Nephron progenitor cell (in vitro differentiated cells): ENCODE results near the gene CGRRF1.

Experiments used
- DNase-seq: peaks from one replicate; pipeline ENCODE4 v3.0.0; 2021
- H3K27ac Mint-ChIP-seq: 2 replicates; pipeline ENCODE4 v1.8.0; 2021; ENCODE audit warnings: mild to moderate bottlenecking, moderate library complexity, mixed read lengths
- H3K27me3 Mint-ChIP-seq: 2 replicates; pipeline ENCODE4 v1.8.0; 2021; ENCODE audit warnings: mild to moderate bottlenecking, low read depth, mixed read lengths; ENCODE audit not compliant: poor library complexity
- H3K36me3 Mint-ChIP-seq: 2 replicates; pipeline ENCODE4 v1.8.0; 2021; ENCODE audit warnings: low read depth, mixed read lengths
- H3K4me1 Mint-ChIP-seq: 2 replicates; pipeline ENCODE4 v1.8.0; 2021; ENCODE audit warnings: mixed read lengths
- H3K4me3 Mint-ChIP-seq: 2 replicates; pipeline ENCODE4 v1.8.0; 2021; ENCODE audit warnings: mild to moderate bottlenecking, moderate library complexity, mixed read lengths
- H3K9me3 Mint-ChIP-seq: 2 replicates; pipeline ENCODE4 v1.8.0; 2021; ENCODE audit warnings: mild to moderate bottlenecking, moderate library complexity, mixed read lengths
- TF ChIP-seq, protein P1 (sequence below): fragments of 200-600 bp; sonication (generic); IDR thresholded peaks from 2 replicates; pipeline ENCODE4 v1.5.0; 2021; ENCODE audit warnings: antibody characterized with exemption

Gene CGRRF1

GRCh38 chr14:54498579-54498978, 11.1 kb upstream of the CGRRF1 start:
- no peak overlapping the region for H3K4me3 Mint-ChIP-seq
- no peaks in the 10 kb centered on the region for H3K9me3 Mint-ChIP-seq
- H3K36me3 Mint-ChIP-seq = no peaks in the 10 kb centered on the region
- DNase-seq = no peak
- peaks cover 21% of the 10 kb centered on the region for H3K4me1 Mint-ChIP-seq
- peak overlapping the region; percentile 27 for H3K27ac Mint-ChIP-seq
- H3K27me3 Mint-ChIP-seq = peaks cover 7% of the 10 kb centered on the region
- TF ChIP-seq, protein P1, sequence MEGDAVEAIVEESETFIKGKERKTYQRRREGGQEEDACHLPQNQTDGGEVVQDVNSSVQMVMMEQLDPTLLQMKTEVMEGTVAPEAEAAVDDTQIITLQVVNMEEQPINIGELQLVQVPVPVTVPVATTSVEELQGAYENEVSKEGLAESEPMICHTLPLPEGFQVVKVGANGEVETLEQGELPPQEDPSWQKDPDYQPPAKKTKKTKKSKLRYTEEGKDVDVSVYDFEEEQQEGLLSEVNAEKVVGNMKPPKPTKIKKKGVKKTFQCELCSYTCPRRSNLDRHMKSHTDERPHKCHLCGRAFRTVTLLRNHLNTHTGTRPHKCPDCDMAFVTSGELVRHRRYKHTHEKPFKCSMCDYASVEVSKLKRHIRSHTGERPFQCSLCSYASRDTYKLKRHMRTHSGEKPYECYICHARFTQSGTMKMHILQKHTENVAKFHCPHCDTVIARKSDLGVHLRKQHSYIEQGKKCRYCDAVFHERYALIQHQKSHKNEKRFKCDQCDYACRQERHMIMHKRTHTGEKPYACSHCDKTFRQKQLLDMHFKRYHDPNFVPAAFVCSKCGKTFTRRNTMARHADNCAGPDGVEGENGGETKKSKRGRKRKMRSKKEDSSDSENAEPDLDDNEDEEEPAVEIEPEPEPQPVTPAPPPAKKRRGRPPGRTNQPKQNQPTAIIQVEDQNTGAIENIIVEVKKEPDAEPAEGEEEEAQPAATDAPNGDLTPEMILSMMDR = no peak

- Mint-ChIP-seq H3K27ac (no peak overlapping the region), H3K27me3 (peaks cover 7% of the 10 kb centered on the region), H3K9me3 (no peaks in the 10 kb centered on the region)
These were observed 9.0 kb upstream of the CGRRF1 start for GRCh38 chr14:54500744-54501143.

GRCh38 chr14:54501480-54501879, 8.2 kb upstream of the CGRRF1 start:
- Mint-ChIP-seq H3K4me3 (no peak overlapping the region), H3K27ac (no peak overlapping the region), H3K36me3 (no peaks in the 10 kb centered on the region), H3K4me1 (peaks cover 24% of the 10 kb centered on the region), H3K9me3 (no peaks in the 10 kb centered on the region), H3K27me3 (peaks cover 7% of the 10 kb centered on the region)
- no peak for DNase-seq
- TF ChIP-seq, protein P1 = no peak

More at GRCh38 chr14:54500744-54501143, 9.0 kb upstream of the CGRRF1 start:
- Mint-ChIP-seq H3K36me3 (no peaks in the 10 kb centered on the region), H3K4me3 (no peak overlapping the region), H3K4me1 (peaks cover 29% of the 10 kb centered on the region)
- TF ChIP-seq, protein P1 = no peak
- no peak for DNase-seq

- no peak overlapping the region for H3K27ac Mint-ChIP-seq
- no peak for DNase-seq
- H3K9me3 Mint-ChIP-seq = no peaks in the 10 kb centered on the region
- peaks cover 7% of the 10 kb centered on the region for H3K27me3 Mint-ChIP-seq
- TF ChIP-seq, protein P1 = no peak
- H3K36me3 Mint-ChIP-seq = no peaks in the 10 kb centered on the region
- H3K4me1 Mint-ChIP-seq = peaks cover 18% of the 10 kb centered on the region
- H3K4me3 Mint-ChIP-seq = no peak overlapping the region
These were observed 7.1 kb upstream of the CGRRF1 start for GRCh38 chr14:54502602-54503001.

DNA sequence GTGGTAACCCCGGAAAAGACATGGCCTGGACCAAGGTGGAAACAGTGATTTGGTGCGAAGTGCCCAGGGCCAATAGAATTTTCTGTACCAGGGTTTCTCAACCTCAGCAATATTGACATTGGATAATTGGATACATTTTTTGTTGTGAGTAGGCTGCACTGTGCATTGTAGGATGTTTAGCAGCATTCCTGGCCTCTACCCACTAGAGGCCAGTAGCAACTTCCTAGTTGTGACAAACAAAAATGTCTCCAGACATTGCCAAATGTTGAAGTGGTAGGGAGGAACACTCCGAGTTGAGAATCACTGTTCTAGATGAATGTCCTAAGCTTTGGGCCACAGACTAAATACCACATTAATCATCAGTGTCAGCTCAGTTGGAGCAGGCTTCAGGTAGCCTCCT, 6.2 kb upstream of the CGRRF1 start:
- H3K4me3 Mint-ChIP-seq = no peak overlapping the region
- no peak overlapping the region for H3K27ac Mint-ChIP-seq
- H3K27me3 Mint-ChIP-seq = peaks cover 7% of the 10 kb centered on the region
- H3K36me3 Mint-ChIP-seq = no peaks in the 10 kb centered on the region
- DNase-seq = no peak
- peaks cover 10% of the 10 kb centered on the region for H3K4me1 Mint-ChIP-seq
- TF ChIP-seq, protein P1 = peak; percentile 22
- H3K9me3 Mint-ChIP-seq = no peaks in the 10 kb centered on the region

GRCh38 chr14:54512393-54512792, 2.7 kb downstream of the CGRRF1 start:
- Mint-ChIP-seq H3K27ac (peak overlapping the region; percentile 62), H3K4me3 (no peak overlapping the region), H3K4me1 (peaks cover 24% of the 10 kb centered on the region), H3K36me3 (peaks cover 49% of the 10 kb centered on the region), H3K27me3 (peaks cover 3% of the 10 kb centered on the region), H3K9me3 (peaks cover 35% of the 10 kb centered on the region)
- TF ChIP-seq, protein P1 = no peak
- no peak for DNase-seq
